CD4-positive, CD25-positive, alpha-beta regulatory T cell (primary cell): ENCODE results near the gene FCER1G. TPM values are rescaled to one million over a fixed set of nuclear protein-coding genes. Genes with fewer than 3 reads are reported as not detected.

ENCODE experiments used
- ATAC-seq, 2 donors: fragments of 150-1000 bp; cut with Tn5 transposase; one replicate each; pipeline ENCODE4 v1.10.0; 2021; ENCODE audit warnings: low read depth in 2 of 2, moderate number of reproducible peaks in 2 of 2, moderate library complexity in 1 of 2
- DNase-seq, 3 donors: peaks; one replicate each; pipeline versions ENCODE4 v3.0.0 to v3.0.0-alpha.2; 2012 to 2022; ENCODE audit warnings: mixed read lengths in 1 of 3
- H3K27ac ChIP-seq: one replicate; pipeline ENCODE4 v1.7.0; 2013; ENCODE audit warnings: mild to moderate bottlenecking, low read length; ENCODE audit not compliant: insufficient read depth, poor library complexity, severe bottlenecking
- H3K27me3 ChIP-seq: one replicate; pipeline ENCODE4 v1.7.0; 2013; ENCODE audit warnings: low read length; ENCODE audit not compliant: control insufficient read depth, insufficient read depth
- H3K36me3 ChIP-seq: one replicate; pipeline ENCODE4 v1.7.0; 2013; ENCODE audit warnings: mild to moderate bottlenecking, low read length, moderate library complexity; ENCODE audit not compliant: control insufficient read depth, insufficient read depth
- H3K4me1 ChIP-seq: 2 replicates; pipeline ENCODE4 v1.7.0; 2013; ENCODE audit warnings: mild to moderate bottlenecking, low read length; ENCODE audit not compliant: insufficient read depth, control insufficient read depth, poor library complexity, severe bottlenecking
- H3K4me3 ChIP-seq: one replicate; pipeline ENCODE4 v1.7.0; 2013; ENCODE audit warnings: low read depth, mild to moderate bottlenecking, low read length, moderate library complexity
- H3K9me3 ChIP-seq, 2 experiments: 1 replicate in 1 of 2; 2 replicates in 1 of 2; pipeline ENCODE4 v1.7.0; 2013; ENCODE audit warnings: low read length in 2 of 2, mild to moderate bottlenecking in 1 of 2, moderate library complexity in 1 of 2; ENCODE audit not compliant: control insufficient read depth in 2 of 2
- H3K27ac Mint-ChIP-seq, 3 donors: one replicate each; pipeline ENCODE4 v1.8.0; 2020 to 2022; ENCODE audit warnings: mild to moderate bottlenecking in 3 of 3, mixed read lengths in 3 of 3, moderate library complexity in 2 of 3
- H3K27me3 Mint-ChIP-seq: one replicate; pipeline ENCODE4 v1.8.0; 2022; ENCODE audit warnings: mild to moderate bottlenecking, mixed read lengths
- H3K36me3 Mint-ChIP-seq: one replicate; pipeline ENCODE4 v1.8.0; 2020; ENCODE audit warnings: mixed read lengths
- H3K4me1 Mint-ChIP-seq, 4 donors: one replicate each; pipeline ENCODE4 v1.8.0; 2020 to 2022; ENCODE audit warnings: mixed read lengths in 4 of 4, mild to moderate bottlenecking in 1 of 4
- H3K4me3 Mint-ChIP-seq, 4 donors: one replicate each; pipeline ENCODE4 v1.8.0; 2020 to 2022; ENCODE audit warnings: mild to moderate bottlenecking in 4 of 4, mixed read lengths in 4 of 4, moderate library complexity in 3 of 4
- H3K9me3 Mint-ChIP-seq, 7 donors: one replicate each; pipeline ENCODE4 v1.8.0; 2020 to 2022; ENCODE audit warnings: mixed read lengths in 7 of 7, mild to moderate bottlenecking in 3 of 7, moderate library complexity in 2 of 7
- polyA plus RNA-seq, 4 donors: library from polyadenylated mRNA; unstranded; fragments of 300-500 nt; fragmentation: Illumina TruSeq; gene quantifications; one replicate each; pipeline ENCODE4 v1.2.3, GENCODE V29; 2021
- total RNA-seq: library from RNA; stranded (reverse); gene quantifications from one replicate; pipeline ENCODE4 v1.2.3, GENCODE V29; 2022

The FCER1G gene
- total and polyA plus RNA-seq, 5 donors from 2014 or later = 2.9 to 121 (median 96.3) TPM

- H3K27ac Mint-ChIP-seq = peak overlapping the region in 2 of 3 donors; percentile 78 to 91
- Histone ChIP-seq H3K4me1 (peaks cover 83% of the 10 kb centered on the region), H3K27ac (no peak overlapping the region), H3K36me3 (peaks cover 13% of the 10 kb centered on the region), H3K27me3 (no peaks in the 10 kb centered on the region), H3K9me3 (no peaks in the 10 kb centered on the region), H3K4me3 (no peak overlapping the region)
- peaks cover 6% of the 10 kb centered on the region for H3K27me3 Mint-ChIP-seq
- H3K36me3 Mint-ChIP-seq = peaks cover 8% of the 10 kb centered on the region
- peaks cover 0 to 3% (median 0%) of the 10 kb centered on the region in 7 donors for H3K9me3 Mint-ChIP-seq
- ATAC-seq (no peak), DNase-seq (no peak)
- H3K4me3 Mint-ChIP-seq = peak overlapping the region; percentile 22 to 68 (median 52)
- H3K4me1 Mint-ChIP-seq = peaks cover 6 to 87% (median 64%) of the 10 kb centered on the region in 4 donors
These were observed 35.4 kb upstream of the FCER1G start for GRCh38 chr1:161179698-161180097.

GRCh38 chr1:161180639-161181038, 34.5 kb upstream of the FCER1G start:
- ATAC-seq = no peak
- Histone ChIP-seq H3K4me1 (peaks cover 80% of the 10 kb centered on the region), H3K27ac (peak overlapping the region; percentile 80), H3K27me3 (no peaks in the 10 kb centered on the region), H3K36me3 (peaks cover 4% of the 10 kb centered on the region), H3K4me3 (peak overlapping the region; percentile 32), H3K9me3 (no peaks in the 10 kb centered on the region)
- H3K4me1 Mint-ChIP-seq = peaks cover 11 to 86% (median 62%) of the 10 kb centered on the region in 4 donors
- H3K27ac Mint-ChIP-seq = peak overlapping the region; percentile 85 to 99 (median 95)
- H3K4me3 Mint-ChIP-seq = peak overlapping the region; percentile 23 to 70 (median 54)
- H3K36me3 Mint-ChIP-seq = peaks cover 2% of the 10 kb centered on the region
- peaks cover 0 to 3% (median 0%) of the 10 kb centered on the region in 7 donors for H3K9me3 Mint-ChIP-seq
- DNase-seq = peak in 1 of 3 donors; percentile 57
- peaks cover 6% of the 10 kb centered on the region for H3K27me3 Mint-ChIP-seq

- Histone ChIP-seq H3K36me3 (no peaks in the 10 kb centered on the region), H3K4me3 (peak overlapping the region; percentile 68), H3K4me1 (peaks cover 82% of the 10 kb centered on the region), H3K27me3 (no peaks in the 10 kb centered on the region), H3K9me3 (no peaks in the 10 kb centered on the region), H3K27ac (peak overlapping the region; percentile 80)
- Mint-ChIP-seq H3K9me3 (peaks cover 0 to 1% (median 0%) of the 10 kb centered on the region in 7 donors), H3K27ac (peak overlapping the region; percentile 95 to 99 (median 96)), H3K4me1 (peaks cover 17 to 86% (median 60%) of the 10 kb centered on the region in 4 donors), H3K36me3 (no peaks in the 10 kb centered on the region), H3K27me3 (no peaks in the 10 kb centered on the region), H3K4me3 (peak overlapping the region; percentile 63 to 93 (median 80))
- DNase-seq = peak; percentile 19 to 94 (median 76)
- peak; percentile 71 to 76 for ATAC-seq
These were observed 32.9 kb upstream of the FCER1G start for GRCh38 chr1:161182214-161182613.

GRCh38 chr1:161185282-161185682, 29.8 kb upstream of the FCER1G start:
- ATAC-seq (peak; percentile 66 to 70), DNase-seq (peak; percentile 68 to 95 (median 87))
- Histone ChIP-seq H3K27ac (peak overlapping the region; percentile 80), H3K9me3 (no peaks in the 10 kb centered on the region), H3K4me1 (peaks cover 89% of the 10 kb centered on the region), H3K4me3 (peak overlapping the region; percentile 65), H3K27me3 (no peaks in the 10 kb centered on the region), H3K36me3 (no peaks in the 10 kb centered on the region)
- no peaks in the 10 kb centered on the region for H3K27me3 Mint-ChIP-seq
- H3K4me3 Mint-ChIP-seq = peak overlapping the region; percentile 82 to 89 (median 88)
- no peaks in the 10 kb centered on the region for H3K36me3 Mint-ChIP-seq
- H3K9me3 Mint-ChIP-seq = peaks cover 0 to 1% (median 0%) of the 10 kb centered on the region in 7 donors
- H3K27ac Mint-ChIP-seq = peak overlapping the region; percentile 94 to 97 (median 95)
- peaks cover 17 to 85% (median 57%) of the 10 kb centered on the region in 4 donors for H3K4me1 Mint-ChIP-seq

- Histone ChIP-seq H3K27me3 (no peaks in the 10 kb centered on the region), H3K4me3 (peak overlapping the region; percentile 65), H3K4me1 (peaks cover 87% of the 10 kb centered on the region), H3K9me3 (no peaks in the 10 kb centered on the region), H3K36me3 (no peaks in the 10 kb centered on the region), H3K27ac (peak overlapping the region; percentile 80)
- ATAC-seq (no peak), DNase-seq (peak in 1 of 3 donors; percentile 55)
- no peaks in the 10 kb centered on the region for H3K36me3 Mint-ChIP-seq
- H3K27me3 Mint-ChIP-seq = no peaks in the 10 kb centered on the region
- peaks cover 0 to 1% (median 0%) of the 10 kb centered on the region in 7 donors for H3K9me3 Mint-ChIP-seq
- H3K4me1 Mint-ChIP-seq = peaks cover 17 to 79% (median 52%) of the 10 kb centered on the region in 4 donors
- peak overlapping the region; percentile 94 to 97 (median 95) for H3K27ac Mint-ChIP-seq
- peak overlapping the region; percentile 82 to 89 (median 88) for H3K4me3 Mint-ChIP-seq
These were observed 29.3 kb upstream of the FCER1G start for GRCh38 chr1:161185732-161186311.

- Histone ChIP-seq H3K27me3 (no peaks in the 10 kb centered on the region), H3K4me1 (peaks cover 81% of the 10 kb centered on the region), H3K36me3 (no peaks in the 10 kb centered on the region), H3K4me3 (peak overlapping the region; percentile 34), H3K27ac (peak overlapping the region; percentile 80), H3K9me3 (no peaks in the 10 kb centered on the region)
- ATAC-seq (no peak), DNase-seq (no peak)
- no peaks in the 10 kb centered on the region for H3K27me3 Mint-ChIP-seq
- H3K36me3 Mint-ChIP-seq = no peaks in the 10 kb centered on the region
- peak overlapping the region in 3 of 4 donors; percentile 39 to 89 (median 45) for H3K4me3 Mint-ChIP-seq
- H3K4me1 Mint-ChIP-seq = peaks cover 15 to 74% (median 47%) of the 10 kb centered on the region in 4 donors
- peak overlapping the region; percentile 94 to 97 (median 95) for H3K27ac Mint-ChIP-seq
- peaks cover 0 to under 1% (median 0%) of the 10 kb centered on the region in 7 donors for H3K9me3 Mint-ChIP-seq
These were observed 27.8 kb upstream of the FCER1G start for GRCh38 chr1:161187311-161187710.

- DNase-seq (no peak), ATAC-seq (no peak)
- H3K9me3 ChIP-seq = no peaks in the 10 kb centered on the region
- no peaks in the 10 kb centered on the region for H3K27me3 ChIP-seq
- Mint-ChIP-seq H3K4me1 (peaks cover 17 to 74% (median 47%) of the 10 kb centered on the region in 4 donors), H3K36me3 (peaks cover 3% of the 10 kb centered on the region), H3K4me3 (peak overlapping the region in 2 of 4 donors; percentile 48 to 55), H3K27me3 (no peaks in the 10 kb centered on the region), H3K9me3 (no peaks in the 10 kb centered on the region), H3K27ac (peak overlapping the region; percentile 80 to 98 (median 92))
- no peak overlapping the region for H3K4me3 ChIP-seq
- peaks cover 78% of the 10 kb centered on the region for H3K4me1 ChIP-seq
- peak overlapping the region; percentile 80 for H3K27ac ChIP-seq
- H3K36me3 ChIP-seq = no peaks in the 10 kb centered on the region
These were observed 26.7 kb upstream of the FCER1G start for GRCh38 chr1:161188381-161188780.
